ENCODE data around the gene PPP1R8. TPM values are rescaled to one million over a fixed set of nuclear protein-coding genes. Genes with fewer than 3 reads are reported as not detected.

The PPP1R8 gene
- total RNA-seq, 2 experiments from 2014 or later: 57.3 to 72.4 TPM

DNA sequence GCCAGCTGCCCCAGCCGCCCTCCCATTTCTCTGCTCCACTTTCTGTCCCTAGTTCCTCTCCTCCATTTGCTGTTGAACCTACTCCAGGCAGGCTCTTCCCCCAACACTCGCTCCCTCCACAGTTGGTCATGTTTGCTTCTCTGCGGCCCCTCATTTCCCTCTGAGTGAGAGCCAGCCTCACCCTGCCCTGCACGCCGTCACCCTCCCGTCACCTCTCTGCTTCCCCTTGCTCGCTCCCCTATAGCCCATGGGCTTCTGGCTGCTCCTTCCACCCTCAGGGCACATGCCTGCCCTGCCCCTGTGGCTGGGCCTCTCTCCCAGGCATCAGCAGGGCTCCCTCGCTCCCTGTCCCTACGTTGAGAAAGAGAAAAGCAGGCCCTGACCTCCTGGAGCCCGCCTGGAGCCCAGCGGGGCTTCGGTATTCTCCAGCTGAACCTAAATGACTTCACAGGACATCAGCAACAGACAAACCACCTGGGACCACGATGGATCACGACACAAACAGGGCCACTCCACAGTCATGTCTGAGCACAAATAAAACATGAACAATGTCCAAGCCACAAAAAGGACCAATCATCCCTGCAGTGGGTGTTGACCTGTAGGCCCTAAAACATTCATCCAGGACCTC lies 28.5 kb downstream of the PPP1R8 start:
- Histone ChIP-seq H3K4me3 (ENCODE audit: low read depth, low read length, poor library complexity, severe bottlenecking) (no peak overlapping the region), H3K4me2 (ENCODE audit: low read length) (no peak overlapping the region), H3K27ac (ENCODE audit: low read depth, low read length, poor library complexity, severe bottlenecking) (no peak overlapping the region), H3K79me2 (ENCODE audit: insufficient read depth, low read depth, low read length) (no peaks in the 10 kb centered on the region), H3K36me3 (ENCODE audit: insufficient read depth, low read length) (peaks cover 6% of the 10 kb centered on the region; the same call in 1 of the 2 replicates), H3K9me2 (ENCODE audit: insufficient read depth, low read length) (no peaks in the 10 kb centered on the region), H3K9me3 (ENCODE audit: low read length) (no peaks in the 10 kb centered on the region), H2AFZ (ENCODE audit: low read length) (no peak overlapping the region), H4K20me1 (ENCODE audit: insufficient read depth, low read length) (no peaks in the 10 kb centered on the region), H3K4me1 (ENCODE audit: insufficient read depth, low read length, poor library complexity, severe bottlenecking) (peaks cover 18% of the 10 kb centered on the region)
- intact Hi-C loops (cut with micrococcal nuclease; ENCODE audit: unreplicated experiment): loop anchor here (1.0 to 5.0 kb wide), 5 partner anchors 32 to 350 kb away; partner anchors contain the start of gene SMPDL3B
- ChIA-PET CTCF (ENCODE audit: unreplicated experiment) (no interaction called here), POLR2A (no interaction called here)
- TF ChIP-seq EZH2phosphoT487 (IDR thresholded peaks at IDR 0.05; ENCODE audit: borderline replicate concordance, low read depth, low read length): no peak
- TF ChIP-seq, protein P1, sequence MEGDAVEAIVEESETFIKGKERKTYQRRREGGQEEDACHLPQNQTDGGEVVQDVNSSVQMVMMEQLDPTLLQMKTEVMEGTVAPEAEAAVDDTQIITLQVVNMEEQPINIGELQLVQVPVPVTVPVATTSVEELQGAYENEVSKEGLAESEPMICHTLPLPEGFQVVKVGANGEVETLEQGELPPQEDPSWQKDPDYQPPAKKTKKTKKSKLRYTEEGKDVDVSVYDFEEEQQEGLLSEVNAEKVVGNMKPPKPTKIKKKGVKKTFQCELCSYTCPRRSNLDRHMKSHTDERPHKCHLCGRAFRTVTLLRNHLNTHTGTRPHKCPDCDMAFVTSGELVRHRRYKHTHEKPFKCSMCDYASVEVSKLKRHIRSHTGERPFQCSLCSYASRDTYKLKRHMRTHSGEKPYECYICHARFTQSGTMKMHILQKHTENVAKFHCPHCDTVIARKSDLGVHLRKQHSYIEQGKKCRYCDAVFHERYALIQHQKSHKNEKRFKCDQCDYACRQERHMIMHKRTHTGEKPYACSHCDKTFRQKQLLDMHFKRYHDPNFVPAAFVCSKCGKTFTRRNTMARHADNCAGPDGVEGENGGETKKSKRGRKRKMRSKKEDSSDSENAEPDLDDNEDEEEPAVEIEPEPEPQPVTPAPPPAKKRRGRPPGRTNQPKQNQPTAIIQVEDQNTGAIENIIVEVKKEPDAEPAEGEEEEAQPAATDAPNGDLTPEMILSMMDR (conservative IDR thresholded peaks at IDR 0.05; ENCODE audit: low read length): no peak
- BruUV-seq (replicated peaks): no TSS peak
- no peak for DNase-seq (ENCODE audit: low spot score)

DNA sequence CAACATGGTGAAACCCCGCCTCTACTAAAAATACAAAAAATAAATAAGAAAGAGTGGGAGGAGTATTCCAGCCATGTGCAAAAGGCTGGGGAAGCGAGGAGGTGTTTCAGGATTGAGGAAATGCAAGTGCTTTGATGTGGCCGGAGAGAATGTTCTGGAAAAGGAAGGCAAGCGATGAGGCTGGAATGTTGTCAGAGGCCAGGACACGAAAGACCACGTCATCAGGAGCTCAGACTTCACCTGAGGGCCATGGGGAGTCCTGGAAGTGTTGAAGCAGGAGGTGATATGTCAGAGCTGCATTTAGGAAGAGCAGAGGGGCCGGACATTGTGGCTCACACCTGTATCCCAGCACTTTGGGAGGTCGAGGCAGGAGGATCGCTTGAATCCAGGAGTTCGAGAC lies 30.9 kb downstream of the PPP1R8 start:
- Histone ChIP-seq H3K4me3 (ENCODE audit: low read depth, low read length, poor library complexity, severe bottlenecking) (no peak overlapping the region), H2AFZ (ENCODE audit: low read length) (no peak overlapping the region), H3K9me3 (ENCODE audit: low read length) (no peaks in the 10 kb centered on the region), H3K36me3 (ENCODE audit: insufficient read depth, low read length) (peaks cover 6% of the 10 kb centered on the region; the same call in 1 of the 2 replicates), H3K27ac (ENCODE audit: low read depth, low read length, poor library complexity, severe bottlenecking) (no peak overlapping the region), H3K4me1 (ENCODE audit: insufficient read depth, low read length, poor library complexity, severe bottlenecking) (peaks cover 23% of the 10 kb centered on the region), H3K4me2 (ENCODE audit: low read length) (no peak overlapping the region), H3K79me2 (ENCODE audit: insufficient read depth, low read depth, low read length) (no peaks in the 10 kb centered on the region), H4K20me1 (ENCODE audit: insufficient read depth, low read length) (no peaks in the 10 kb centered on the region), H3K9me2 (ENCODE audit: insufficient read depth, low read length) (no peaks in the 10 kb centered on the region)
- BruUV-seq (replicated peaks): no TSS peak
- intact Hi-C loops (cut with micrococcal nuclease; ENCODE audit: unreplicated experiment): no loop called here
- POLR2A ChIA-PET: interaction anchor here (0.6 kb wide), 1 partner anchor 138 kb away, joined by 3 read pairs; no protein-coding TSS in a partner anchor
- TF ChIP-seq EZH2phosphoT487 (IDR thresholded peaks at IDR 0.05; ENCODE audit: borderline replicate concordance, low read depth, low read length): no peak
- TF ChIP-seq, protein P1 (conservative IDR thresholded peaks at IDR 0.05; ENCODE audit: low read length): no peak
- CTCF ChIA-PET (ENCODE audit: unreplicated experiment): no interaction called here
- DNase-seq (ENCODE audit: low spot score): no peak

DNA sequence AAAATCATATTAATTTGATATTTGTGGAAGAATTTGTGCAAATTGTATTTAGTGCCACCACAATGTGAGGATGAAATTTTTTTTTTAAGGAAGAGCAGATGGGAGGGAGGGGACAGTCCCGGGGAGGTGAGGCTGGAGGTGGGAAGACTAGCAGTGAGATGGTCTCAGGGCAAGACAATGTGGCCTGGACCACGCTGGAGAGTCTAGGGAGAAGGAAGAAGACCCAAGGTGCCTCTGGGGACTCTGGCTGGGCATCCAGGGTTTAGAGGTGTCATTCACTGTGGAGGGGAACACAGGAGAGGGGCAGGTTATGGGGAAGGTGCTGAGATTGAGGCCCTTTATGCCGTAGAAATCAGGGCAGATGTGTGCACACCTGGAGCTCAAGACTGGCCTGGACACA lies 31.4 kb downstream of the PPP1R8 start:
- intact Hi-C loops (cut with micrococcal nuclease; ENCODE audit: unreplicated experiment): no loop called here
- no peaks in the 10 kb centered on the region for H3K9me2 ChIP-seq (ENCODE audit: insufficient read depth, low read length)
- no peak for DNase-seq (ENCODE audit: low spot score)
- H3K79me2 ChIP-seq (ENCODE audit: insufficient read depth, low read depth, low read length): no peaks in the 10 kb centered on the region
- no peak for TF ChIP-seq EZH2phosphoT487 (IDR thresholded peaks at IDR 0.05; ENCODE audit: borderline replicate concordance, low read depth, low read length)
- TF ChIP-seq, protein P1 (conservative IDR thresholded peaks at IDR 0.05; ENCODE audit: low read length): no peak
- ChIA-PET CTCF (ENCODE audit: unreplicated experiment) (no interaction called here), POLR2A (no interaction called here)
- peaks cover under 1% of the 10 kb centered on the region; the same call in 1 of the 2 replicates for H3K36me3 ChIP-seq (ENCODE audit: insufficient read depth, low read length)
- H3K4me2 ChIP-seq (ENCODE audit: low read length): no peak overlapping the region
- no peak overlapping the region for H2AFZ ChIP-seq (ENCODE audit: low read length)
- H3K9me3 ChIP-seq (ENCODE audit: low read length): no peaks in the 10 kb centered on the region
- H3K4me1 ChIP-seq (ENCODE audit: insufficient read depth, low read length, poor library complexity, severe bottlenecking): peaks cover 23% of the 10 kb centered on the region
- no TSS peak for BruUV-seq (replicated peaks)
- no peaks in the 10 kb centered on the region for H4K20me1 ChIP-seq (ENCODE audit: insufficient read depth, low read length)
- H3K27ac ChIP-seq (ENCODE audit: low read depth, low read length, poor library complexity, severe bottlenecking): no peak overlapping the region
- H3K4me3 ChIP-seq (ENCODE audit: low read depth, low read length, poor library complexity, severe bottlenecking): no peak overlapping the region
